ENCODE data around the gene TACO1. TPM values are rescaled to one million over a fixed set of nuclear protein-coding genes. Genes with fewer than 3 reads are reported as not detected.

The TACO1 gene
- total and polyA plus RNA-seq, 2 of the 8 experiments (the other 6 are each of a cell fraction or from before 2014, with no cell fraction given) = 19.1 to 23.6 TPM

- no peak overlapping the region for H2BK5ac ChIP-seq (ENCODE audit: low read depth, low read length)
- H3K4ac ChIP-seq (replicated peaks; ENCODE audit: insufficient read length, low read depth, low read length) = no peak overlapping the region
- WGBS, 2 experiments (ENCODE audit: extremely low coverage in 1 of 2, insufficient coverage in 1 of 2, insufficient read length in 1 of 2, insufficient replicate concordance in 2 of 2, low coverage in 1 of 2, low lambda C conversion rate in 2 of 2, missing lambda C conversion rate in 1 of 2) = 89% methylated on average over 3 of the region's 3 CpGs; no CpG with 5 or more reads in 1 of the 2 experiments
- no peaks in the 10 kb centered on the region for H3K4me1 ChIP-seq (replicated peaks in 1 of 4; ENCODE audit: control insufficient read depth in 3 of 4, insufficient read depth in 4 of 4, low read length in 3 of 4)
- no peak overlapping the region for H2AFZ ChIP-seq (ENCODE audit: low read length)
- H3K9me3 ChIP-seq (ENCODE audit: insufficient read depth in 2 of 2, low read depth in 1 of 2, low read length in 1 of 2) = no peaks in the 10 kb centered on the region
- H3K4me3 ChIP-seq (ENCODE audit: extremely low read depth in 1 of 4, insufficient read depth in 2 of 4, low read depth in 3 of 4, low read length in 4 of 4) = no peak overlapping the region
- H3K27me3 ChIP-seq (replicated peaks in 1 of 4; ENCODE audit: control insufficient read depth in 3 of 4, extremely low read depth in 1 of 4, insufficient read depth in 3 of 4, low read length in 3 of 4) = no peaks in the 10 kb centered on the region
- peaks cover 9 to 13% of the 10 kb centered on the region in 2 experiments for H4K20me1 ChIP-seq (replicated peaks in 1 of 2; ENCODE audit: control insufficient read depth in 1 of 2, insufficient read depth in 2 of 2, low read length in 2 of 2)
- no peak for FAIRE-seq
- H3K4me2 ChIP-seq (ENCODE audit: insufficient read depth in 1 of 2, low read depth in 2 of 2, low read length in 2 of 2) = no peak overlapping the region
- DNase-seq (ENCODE audit: low read depth in 1 of 2, low spot score in 2 of 2) = no peak
- H3K56ac ChIP-seq (replicated peaks; ENCODE audit: insufficient read length, low read depth, low read length) = no peak overlapping the region
- H3K36me3 ChIP-seq (ENCODE audit: control insufficient read depth in 2 of 4, insufficient read depth in 4 of 4, low read length in 3 of 4) = 0 out of 8 replicates have a peak, but pooled peaks cover 0 to 3% (median 0%) of the 10 kb centered on the region in 4 experiments
- H2AK5ac ChIP-seq (ENCODE audit: low read depth, low read length) = no peak overlapping the region
- H3K27ac ChIP-seq (ENCODE audit: low read depth, low read length) = no peak overlapping the region
- H3K23me2 ChIP-seq (ENCODE audit: low read depth, low read length) = no peaks in the 10 kb centered on the region
- H4K8ac ChIP-seq (ENCODE audit: extremely low read depth, insufficient read depth, low read length) = no peak overlapping the region
- POLR2A ChIA-PET (ENCODE audit: partially characterized antibody) = no interaction called here
- TF ChIP-seq, protein P1, sequence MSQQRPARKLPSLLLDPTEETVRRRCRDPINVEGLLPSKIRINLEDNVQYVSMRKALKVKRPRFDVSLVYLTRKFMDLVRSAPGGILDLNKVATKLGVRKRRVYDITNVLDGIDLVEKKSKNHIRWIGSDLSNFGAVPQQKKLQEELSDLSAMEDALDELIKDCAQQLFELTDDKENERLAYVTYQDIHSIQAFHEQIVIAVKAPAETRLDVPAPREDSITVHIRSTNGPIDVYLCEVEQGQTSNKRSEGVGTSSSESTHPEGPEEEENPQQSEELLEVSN (IDR thresholded peaks at IDR 0.05) = no peak
- TF ChIP-seq ASH2L (IDR thresholded peaks at IDR 0.05; ENCODE audit: low read length) = no peak
- TF ChIP-seq KDM1A (IDR thresholded peaks at IDR 0.05; ENCODE audit: borderline replicate concordance, low read length) = no peak
- peaks cover 12 to 86% of the 10 kb centered on the region in 2 experiments for H3K79me2 ChIP-seq (ENCODE audit: control insufficient read depth in 1 of 2, insufficient read depth in 2 of 2, low read length in 2 of 2)
- no peak overlapping the region for H2BK120ac ChIP-seq (replicated peaks; ENCODE audit: low read depth, low read length)
- no peak overlapping the region for H3K14ac ChIP-seq (ENCODE audit: insufficient read length)
- H2BK20ac ChIP-seq (ENCODE audit: low read length) = no peak overlapping the region
- H3K9ac ChIP-seq (replicated peaks in 1 of 4; ENCODE audit: extremely low read depth in 1 of 4, low read depth in 3 of 4, low read length in 3 of 4) = no peak overlapping the region
- CTCF ChIA-PET (ENCODE audit: partially characterized antibody) = interaction anchor here (0.6 to 4.4 kb wide), 4 partner anchors 11 to 518 kb away, joined by 3 to 16 read pairs (median 3); no protein-coding TSS in a partner anchor
- H4K91ac ChIP-seq (replicated peaks; ENCODE audit: insufficient read length, low read length) = no peak overlapping the region
- no peak overlapping the region for H3K18ac ChIP-seq (ENCODE audit: extremely low read depth, low read length)
- H4K5ac ChIP-seq (ENCODE audit: insufficient read length, low read depth, low read length) = no peak overlapping the region
- H3K79me1 ChIP-seq (ENCODE audit: low read depth, low read length) = 0 out of 2 replicates have a peak, but pooled peaks cover 2% of the 10 kb centered on the region
- no peak overlapping the region for H2BK12ac ChIP-seq (ENCODE audit: low read depth, low read length)
- no peak overlapping the region for H3K23ac ChIP-seq (ENCODE audit: insufficient read length)
- H2BK15ac ChIP-seq (ENCODE audit: low read length) = no peak overlapping the region
Measured at GRCh38 chr17:63558441-63558840, 42.3 kb upstream of the TACO1 start.
